ENCODE results near the gene ZBTB40.
A peak's percentile ranks its signal among the peaks of the same experiment; 100 is the strongest.

Gene ZBTB40

GRCh38 chr1:22471078-22471477 lies 19.4 kb downstream of the ZBTB40 start:
- DNase-seq = no peak

GRCh38 chr1:22471610-22472009 lies 20.0 kb downstream of the ZBTB40 start:
- DNase-seq = no peak

- no peak for DNase-seq
Measured at GRCh38 chr1:22472596-22472995, 20.9 kb downstream of the ZBTB40 start.

GRCh38 chr1:22473952-22474351 lies 22.3 kb downstream of the ZBTB40 start:
- no peak for DNase-seq

- no peak for DNase-seq
Measured at GRCh38 chr1:22476566-22476965, 24.9 kb downstream of the ZBTB40 start.

- no peak for DNase-seq
Measured at GRCh38 chr1:22483121-22483520, 31.5 kb downstream of the ZBTB40 start.

GRCh38 chr1:22484706-22485345 lies 33.2 kb downstream of the ZBTB40 start:
- DNase-seq = no peak

GRCh38 chr1:22485431-22485830 lies 33.8 kb downstream of the ZBTB40 start:
- peak; percentile 50 for DNase-seq

DNA sequence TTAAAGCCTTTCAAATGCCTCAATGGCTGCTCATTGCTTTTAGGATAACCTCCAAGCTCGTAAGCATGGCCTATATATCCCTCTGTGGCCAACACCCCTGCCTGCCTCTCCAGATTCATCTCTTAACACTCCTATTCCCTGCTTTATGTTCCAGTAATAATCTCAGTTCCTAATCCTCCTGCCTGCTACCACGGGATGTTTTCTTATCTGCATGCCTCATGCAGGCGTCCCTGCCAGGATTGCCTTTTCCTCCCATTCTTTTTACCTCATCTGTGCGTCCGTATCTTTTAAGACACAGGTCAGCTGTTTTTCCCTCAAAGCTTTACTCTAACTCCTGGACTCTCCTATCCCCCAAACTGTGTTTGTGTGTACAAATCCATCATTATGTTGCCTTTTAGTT lies 36.1 kb downstream of the ZBTB40 start:
- DNase-seq = no peak

DNA sequence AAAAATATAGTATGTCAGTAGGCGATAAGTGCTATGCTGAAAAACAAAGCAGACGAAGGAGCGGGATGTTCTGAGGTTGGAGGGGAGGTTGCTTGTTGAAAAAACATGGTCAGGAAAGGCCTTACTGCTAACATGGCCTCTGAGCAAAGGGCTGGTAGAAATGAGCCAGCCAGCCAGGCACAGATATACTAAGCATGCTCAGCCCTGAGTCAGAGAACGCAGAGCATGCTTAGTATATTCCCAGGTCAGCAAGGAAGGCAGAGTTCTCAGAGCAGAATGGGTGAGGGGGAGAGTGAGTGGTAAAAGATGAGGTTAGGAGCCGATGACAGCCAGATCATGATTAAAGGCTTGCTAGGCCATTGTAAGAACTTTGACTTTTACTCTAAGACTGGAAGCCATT lies 36.7 kb downstream of the ZBTB40 start:
- DNase-seq = no peak

- DNase-seq = no peak
Measured at GRCh38 chr1:22489278-22489677, 37.6 kb downstream of the ZBTB40 start.

GRCh38 chr1:22489823-22490222 lies 38.2 kb downstream of the ZBTB40 start:
- no peak for DNase-seq

DNA sequence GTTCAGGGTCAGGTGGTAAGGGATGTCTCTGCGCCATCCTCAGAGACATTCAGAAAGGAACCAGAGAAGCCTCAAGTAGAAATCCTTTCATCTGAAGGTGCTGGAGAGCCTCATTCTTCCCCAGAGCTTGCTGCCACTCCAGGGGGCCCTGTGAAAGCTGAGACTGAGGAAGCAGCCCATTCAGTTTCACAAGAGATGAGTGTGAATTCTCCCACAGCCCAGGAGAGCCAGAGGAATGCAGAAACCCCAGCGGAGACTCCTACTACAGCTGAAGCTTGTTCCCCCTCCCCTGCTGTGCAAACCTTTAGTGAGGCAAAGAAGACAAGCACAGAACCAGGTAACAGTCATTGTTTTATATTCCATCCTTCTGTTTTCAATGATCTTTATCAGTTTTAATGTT lies 38.7 kb downstream of the ZBTB40 start:
- no peak for DNase-seq

DNA sequence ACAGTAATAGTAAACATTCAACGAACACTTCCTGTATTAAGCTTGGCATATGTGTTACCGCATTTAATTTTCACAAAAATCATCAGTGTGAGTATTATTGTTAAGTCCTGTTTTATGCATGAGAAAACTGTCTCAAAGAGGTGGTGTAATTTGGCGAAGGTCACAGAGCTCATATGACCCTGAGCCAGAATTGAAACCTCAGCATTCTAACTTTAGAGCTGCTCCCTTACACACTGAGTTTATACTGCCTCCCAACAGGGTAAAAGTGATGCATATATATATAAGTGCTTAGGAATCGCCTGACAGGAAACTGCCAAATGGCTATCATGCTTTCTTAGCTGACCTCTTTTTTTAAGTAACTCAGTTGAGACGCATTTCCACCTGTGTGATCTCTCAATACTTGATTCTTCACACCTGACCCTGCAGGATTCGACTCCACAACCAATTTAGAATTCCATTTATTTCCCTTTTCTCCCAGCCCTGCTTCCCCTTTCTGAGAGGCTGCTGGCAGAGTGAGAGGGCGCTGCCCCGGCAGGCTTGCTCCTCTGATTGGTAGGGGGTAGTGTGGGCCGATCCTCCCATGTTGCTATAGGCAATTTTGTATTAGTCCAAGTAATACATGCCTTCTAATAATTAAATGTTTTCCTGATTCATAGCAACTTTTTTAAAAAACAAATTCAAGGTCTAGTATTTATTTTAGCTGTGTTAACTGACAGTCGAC lies 40.5 kb downstream of the ZBTB40 start:
- peak; percentile 12 for DNase-seq

- DNase-seq = peak; percentile 29
Measured at GRCh38 chr1:22494144-22494543, 42.5 kb downstream of the ZBTB40 start.

DNA sequence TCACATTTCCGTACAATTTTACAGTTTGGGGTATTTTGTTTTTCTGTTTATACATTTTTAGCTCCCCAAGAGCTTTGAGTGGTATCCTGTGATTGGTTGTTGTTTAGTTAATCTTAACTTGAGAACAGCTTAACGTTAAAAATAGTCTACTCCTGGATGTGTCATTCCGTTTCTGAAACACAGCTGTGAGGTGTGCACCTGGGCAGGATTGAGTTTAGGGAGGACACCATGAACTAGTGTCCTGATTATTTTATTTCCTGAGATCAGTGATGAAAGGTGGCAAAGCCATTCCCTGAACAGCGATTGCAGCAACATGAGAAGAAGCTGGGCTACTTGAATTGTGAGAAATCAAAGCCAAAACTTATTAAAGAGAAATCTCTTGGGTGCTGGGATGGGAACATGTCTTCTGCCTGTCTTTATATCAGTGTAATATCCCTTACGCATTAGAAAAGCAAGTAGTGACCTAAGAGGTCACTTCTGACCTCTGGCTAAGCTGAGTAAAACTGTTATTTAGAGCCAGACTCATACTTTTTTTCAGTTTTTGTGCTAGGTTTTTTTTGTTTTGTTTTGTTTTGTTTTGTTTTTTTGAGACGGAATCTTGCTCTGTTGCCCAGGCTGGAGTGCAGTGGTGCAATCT lies 43.4 kb downstream of the ZBTB40 start:
- DNase-seq = no peak

- DNase-seq = no peak
Measured at GRCh38 chr1:22496536-22497160, 45.0 kb downstream of the ZBTB40 start.

GRCh38 chr1:22498463-22498862 lies 46.8 kb downstream of the ZBTB40 start:
- DNase-seq = no peak

DNA sequence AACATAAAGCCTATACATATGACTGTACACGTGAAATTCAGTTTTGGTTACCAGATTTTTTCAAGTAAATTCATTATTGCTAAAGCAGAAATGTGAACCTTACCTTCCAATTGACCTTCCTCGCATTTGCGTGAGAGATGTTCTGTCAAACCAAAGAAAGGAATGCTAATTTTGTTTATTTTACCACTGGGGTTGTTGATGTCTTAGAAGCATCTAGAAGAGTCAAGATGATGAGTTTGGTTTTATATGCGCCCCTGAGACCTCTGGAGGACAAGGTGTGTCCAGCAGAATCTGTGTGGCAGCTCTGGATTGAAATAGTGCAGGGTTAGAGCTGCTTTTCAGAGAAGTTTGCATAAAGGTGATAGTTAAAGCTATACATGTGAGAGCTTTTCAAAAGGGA lies 48.4 kb downstream of the ZBTB40 start:
- no peak for DNase-seq

- no peak for DNase-seq
Measured at GRCh38 chr1:22500471-22500870, 48.8 kb downstream of the ZBTB40 start.

GRCh38 chr1:22502202-22502601 lies 50.6 kb downstream of the ZBTB40 start:
- DNase-seq = no peak

GRCh38 chr1:22503721-22504410 lies 52.2 kb downstream of the ZBTB40 start:
- DNase-seq = no peak

- no peak for DNase-seq
Measured at GRCh38 chr1:22506130-22506692, 54.6 kb downstream of the ZBTB40 start.

All from suppressor macrophage treated with lipopolysaccharide for 4 hours (primary cell).